ENCODE data around the gene RAD18.

The RAD18 gene

GRCh38 chr3:8975081-8976020 is 12.1 kb upstream of the RAD18 start:
- no peak for TF ChIP-seq CTCF (IDR thresholded peaks at IDR 0.05; ENCODE audit: insufficient read depth, low read length, poor library complexity, severe bottlenecking)
- no peak for DNase-seq (ENCODE audit: extremely low read depth, insufficient read length)
- no peaks in the 10 kb centered on the region for H3K36me3 ChIP-seq (ENCODE audit: control insufficient read depth, insufficient read depth, low read length)

GRCh38 chr3:8974458-8974857 is 11.2 kb upstream of the RAD18 start:
- Histone ChIP-seq H3K27me3 (replicated peaks; ENCODE audit: control insufficient read depth, insufficient read depth, low read length) (no peaks in the 10 kb centered on the region), H3K36me3 (ENCODE audit: control insufficient read depth, insufficient read depth, low read length) (no peaks in the 10 kb centered on the region), H3K4me3 (replicated peaks; ENCODE audit: low read depth, low read length) (no peak overlapping the region)
- no peak for DNase-seq (ENCODE audit: extremely low read depth, insufficient read length)
- TF ChIP-seq CTCF (IDR thresholded peaks at IDR 0.05; ENCODE audit: insufficient read depth, low read length, poor library complexity, severe bottlenecking): no peak

More at GRCh38 chr3:8975081-8976020, 12.1 kb upstream of the RAD18 start:
- Histone ChIP-seq H3K27me3 (replicated peaks; ENCODE audit: control insufficient read depth, insufficient read depth, low read length) (no peaks in the 10 kb centered on the region), H3K4me3 (replicated peaks; ENCODE audit: low read depth, low read length) (no peak overlapping the region)

GRCh38 chr3:8972639-8973038 is 9.4 kb upstream of the RAD18 start:
- H3K27me3 ChIP-seq (replicated peaks; ENCODE audit: control insufficient read depth, insufficient read depth, low read length): no peaks in the 10 kb centered on the region
- H3K4me3 ChIP-seq (replicated peaks; ENCODE audit: low read depth, low read length): no peak overlapping the region
- no peak for DNase-seq (ENCODE audit: extremely low read depth, insufficient read length)
- no peak for TF ChIP-seq CTCF (IDR thresholded peaks at IDR 0.05; ENCODE audit: insufficient read depth, low read length, poor library complexity, severe bottlenecking)
- no peaks in the 10 kb centered on the region for H3K36me3 ChIP-seq (ENCODE audit: control insufficient read depth, insufficient read depth, low read length)

- no peaks in the 10 kb centered on the region for H3K36me3 ChIP-seq (ENCODE audit: control insufficient read depth, insufficient read depth, low read length)
- no peak overlapping the region for H3K4me3 ChIP-seq (replicated peaks; ENCODE audit: low read depth, low read length)
- peak; percentile 91 for TF ChIP-seq CTCF (IDR thresholded peaks at IDR 0.05; ENCODE audit: insufficient read depth, low read length, poor library complexity, severe bottlenecking)
- no peak for DNase-seq (ENCODE audit: extremely low read depth, insufficient read length)
- H3K27me3 ChIP-seq (replicated peaks; ENCODE audit: control insufficient read depth, insufficient read depth, low read length): no peaks in the 10 kb centered on the region
Measured at GRCh38 chr3:8970971-8971589, 7.8 kb upstream of the RAD18 start.

- TF ChIP-seq CTCF (IDR thresholded peaks at IDR 0.05; ENCODE audit: insufficient read depth, low read length, poor library complexity, severe bottlenecking): no peak
- no peak overlapping the region for H3K4me3 ChIP-seq (replicated peaks; ENCODE audit: low read depth, low read length)
- no peaks in the 10 kb centered on the region for H3K36me3 ChIP-seq (ENCODE audit: control insufficient read depth, insufficient read depth, low read length)
- H3K27me3 ChIP-seq (replicated peaks; ENCODE audit: control insufficient read depth, insufficient read depth, low read length): no peaks in the 10 kb centered on the region
- no peak for DNase-seq (ENCODE audit: extremely low read depth, insufficient read length)
Measured at GRCh38 chr3:8969241-8969640, 6.0 kb upstream of the RAD18 start.
